Measurements from ENCODE around the gene STARD10.

Gene STARD10

GRCh38 chr11:72723508-72723907 lies 70.3 kb downstream of the STARD10 start:
- no peak for DNase-seq

GRCh38 chr11:72722050-72722748 lies 71.6 kb downstream of the STARD10 start:
- peak; percentile 75 for DNase-seq

GRCh38 chr11:72721689-72722049 lies 72.2 kb downstream of the STARD10 start:
- peak; percentile 27 for DNase-seq

- DNase-seq = no peak
Measured at GRCh38 chr11:72721276-72721675, 72.6 kb downstream of the STARD10 start.

GRCh38 chr11:72720784-72721183 lies 73.1 kb downstream of the STARD10 start:
- no peak for DNase-seq

GRCh38 chr11:72720047-72720446 lies 73.8 kb downstream of the STARD10 start:
- no peak for DNase-seq

GRCh38 chr11:72719551-72719950 lies 74.3 kb downstream of the STARD10 start:
- DNase-seq = no peak

GRCh38 chr11:72719144-72719543 lies 74.7 kb downstream of the STARD10 start:
- no peak for DNase-seq

GRCh38 chr11:72718101-72718501 lies 75.7 kb downstream of the STARD10 start:
- no peak for DNase-seq

- no peak for DNase-seq
Measured at GRCh38 chr11:72716788-72717435, 76.9 kb downstream of the STARD10 start.

GRCh38 chr11:72716290-72716689 lies 77.6 kb downstream of the STARD10 start:
- no peak for DNase-seq

GRCh38 chr11:72712841-72713240 lies 81.0 kb downstream of the STARD10 start:
- DNase-seq = no peak

GRCh38 chr11:72712168-72712751 lies 81.6 kb downstream of the STARD10 start:
- DNase-seq = no peak

- DNase-seq = no peak
Measured at GRCh38 chr11:72711141-72711540, 82.7 kb downstream of the STARD10 start.

GRCh38 chr11:72710278-72710677 lies 83.6 kb downstream of the STARD10 start:
- no peak for DNase-seq

GRCh38 chr11:72709478-72710238 lies 84.2 kb downstream of the STARD10 start:
- DNase-seq = no peak

GRCh38 chr11:72707032-72707431 lies 86.8 kb downstream of the STARD10 start:
- no peak for DNase-seq

- no peak for DNase-seq
Measured at GRCh38 chr11:72706579-72706978, 87.3 kb downstream of the STARD10 start.

- no peak for DNase-seq
Measured at GRCh38 chr11:72705442-72706365, 88.1 kb downstream of the STARD10 start.

- no peak for DNase-seq
Measured at GRCh38 chr11:72704783-72705265, 89.0 kb downstream of the STARD10 start.
